ENCODE results near the gene ESPNL.

ESPNL gene

DNA sequence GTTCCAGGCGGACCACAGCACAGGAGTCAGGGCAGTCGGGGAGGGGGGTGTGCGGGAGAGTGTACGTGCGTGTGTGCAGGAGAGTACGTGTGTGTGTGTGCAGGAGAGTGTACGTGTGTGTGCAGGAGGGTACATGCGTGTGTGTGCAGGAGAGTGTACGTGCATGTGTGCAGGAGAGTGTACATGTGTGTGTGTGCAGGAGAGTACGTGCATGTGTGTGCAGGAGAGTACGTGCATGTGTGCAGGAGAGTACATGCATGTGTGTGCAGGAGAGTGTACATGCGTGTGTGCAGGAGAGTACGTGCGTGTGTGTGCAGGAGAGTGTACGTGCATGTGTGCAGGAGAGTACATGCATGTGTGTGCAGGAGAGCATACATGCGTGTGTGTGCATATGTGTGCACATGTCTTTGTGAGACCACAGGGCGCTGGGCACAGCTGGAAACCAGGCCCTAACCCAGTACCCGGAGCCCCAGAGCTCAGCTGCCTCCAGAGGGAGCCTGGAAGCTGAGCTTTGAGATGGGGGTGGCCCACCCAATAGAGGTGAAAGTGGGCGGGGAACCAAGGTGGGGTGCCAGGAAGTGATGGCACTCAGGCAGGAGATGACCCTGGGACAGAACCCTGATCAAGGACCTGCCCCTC lies 24.5 kb downstream of the ESPNL start:
- no peak overlapping the region for H3K4me3 ChIP-seq (ENCODE audit: low read length)
- no peak for DNase-seq (ENCODE audit: low read depth)
- TF ChIP-seq, protein P1, sequence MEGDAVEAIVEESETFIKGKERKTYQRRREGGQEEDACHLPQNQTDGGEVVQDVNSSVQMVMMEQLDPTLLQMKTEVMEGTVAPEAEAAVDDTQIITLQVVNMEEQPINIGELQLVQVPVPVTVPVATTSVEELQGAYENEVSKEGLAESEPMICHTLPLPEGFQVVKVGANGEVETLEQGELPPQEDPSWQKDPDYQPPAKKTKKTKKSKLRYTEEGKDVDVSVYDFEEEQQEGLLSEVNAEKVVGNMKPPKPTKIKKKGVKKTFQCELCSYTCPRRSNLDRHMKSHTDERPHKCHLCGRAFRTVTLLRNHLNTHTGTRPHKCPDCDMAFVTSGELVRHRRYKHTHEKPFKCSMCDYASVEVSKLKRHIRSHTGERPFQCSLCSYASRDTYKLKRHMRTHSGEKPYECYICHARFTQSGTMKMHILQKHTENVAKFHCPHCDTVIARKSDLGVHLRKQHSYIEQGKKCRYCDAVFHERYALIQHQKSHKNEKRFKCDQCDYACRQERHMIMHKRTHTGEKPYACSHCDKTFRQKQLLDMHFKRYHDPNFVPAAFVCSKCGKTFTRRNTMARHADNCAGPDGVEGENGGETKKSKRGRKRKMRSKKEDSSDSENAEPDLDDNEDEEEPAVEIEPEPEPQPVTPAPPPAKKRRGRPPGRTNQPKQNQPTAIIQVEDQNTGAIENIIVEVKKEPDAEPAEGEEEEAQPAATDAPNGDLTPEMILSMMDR (IDR thresholded peaks at IDR 0.05; ENCODE audit: insufficient read depth, low read depth, low read length, missing control alignments) = no peak

- no peak for DNase-seq (ENCODE audit: low read depth)
- no peak overlapping the region for H3K4me3 ChIP-seq (ENCODE audit: low read length)
- TF ChIP-seq, protein P1 (IDR thresholded peaks at IDR 0.05; ENCODE audit: insufficient read depth, low read depth, low read length, missing control alignments) = no peak
Observed at GRCh38 chr2:238125127-238125885, 25.2 kb downstream of the ESPNL start.

- no peak overlapping the region for H3K4me3 ChIP-seq (ENCODE audit: low read length)
- no peak for DNase-seq (ENCODE audit: low read depth)
- TF ChIP-seq, protein P1 (IDR thresholded peaks at IDR 0.05; ENCODE audit: insufficient read depth, low read depth, low read length, missing control alignments) = no peak
Observed at GRCh38 chr2:238126338-238126737, 26.2 kb downstream of the ESPNL start.

DNA sequence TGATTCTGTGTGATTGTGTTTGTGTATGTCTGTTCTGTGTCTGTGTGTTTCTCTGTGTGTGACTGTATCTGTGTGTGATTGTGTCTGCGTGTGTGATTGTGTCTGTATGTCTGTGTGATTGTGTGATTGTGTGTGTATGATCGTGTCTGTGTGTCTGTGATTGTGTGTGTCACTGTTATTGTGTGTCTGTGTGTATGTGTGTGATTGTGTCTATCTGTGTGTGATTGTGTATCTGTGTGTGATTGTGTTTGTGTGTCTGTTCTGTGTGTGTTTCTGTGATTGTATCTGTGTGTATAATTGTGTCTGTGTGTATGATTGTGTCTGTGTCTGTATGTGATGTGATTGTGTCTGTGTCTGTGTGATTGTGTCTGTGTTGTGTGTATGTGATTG lies 26.6 kb downstream of the ESPNL start:
- H3K4me3 ChIP-seq (ENCODE audit: low read length) = no peak overlapping the region

DNA sequence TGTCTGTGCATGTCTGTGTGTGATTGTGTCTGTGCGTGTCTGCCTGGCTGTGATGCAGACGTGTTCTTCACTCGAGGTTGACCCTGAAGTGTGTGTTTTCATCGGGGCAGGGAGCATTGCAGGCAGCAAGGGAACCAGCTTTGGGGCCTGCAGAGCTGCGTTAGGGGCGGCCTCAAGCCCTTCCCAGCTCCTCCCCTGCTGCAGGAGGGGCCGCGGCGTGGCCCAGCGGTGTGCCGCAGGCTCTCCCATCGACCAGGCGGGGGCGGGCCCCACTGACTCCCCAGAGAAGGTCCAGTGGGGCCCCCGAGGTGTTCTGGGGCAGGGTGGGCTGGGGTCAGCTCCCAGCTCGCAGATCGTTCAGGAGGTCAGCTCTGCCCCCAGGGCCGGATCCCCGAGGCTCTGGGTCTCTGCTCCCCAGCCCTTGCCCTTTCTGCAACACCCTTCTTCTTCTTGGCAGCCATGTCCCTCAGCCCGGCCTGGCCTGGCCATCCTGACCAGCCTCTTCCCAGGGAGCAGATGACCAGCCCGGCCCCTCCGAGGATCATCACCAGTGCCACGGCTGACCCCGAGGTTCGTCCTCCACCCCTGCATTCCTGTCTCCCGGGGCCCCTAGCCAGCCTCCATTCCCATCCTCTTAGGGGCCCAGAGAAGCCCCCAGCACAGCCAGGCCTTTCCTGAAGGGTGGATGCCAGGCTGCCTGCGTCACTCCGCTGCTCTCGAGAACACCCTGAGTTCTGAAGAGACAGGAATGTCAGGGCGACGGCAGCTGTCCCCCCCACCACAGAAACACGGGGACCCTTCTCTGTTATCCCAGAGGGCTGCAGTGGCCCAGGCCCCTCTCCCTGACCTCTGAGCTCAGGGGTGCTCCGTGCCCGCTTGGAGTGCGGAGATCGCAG lies 27.3 kb downstream of the ESPNL start:
- TF ChIP-seq, protein P1 (IDR thresholded peaks at IDR 0.05; ENCODE audit: insufficient read depth, low read depth, low read length, missing control alignments) = no peak
- DNase-seq (ENCODE audit: low read depth) = peak; percentile 16
- H3K4me3 ChIP-seq (ENCODE audit: low read length) = no peak overlapping the region

More for the DNA sequence above, 26.6 kb downstream of the ESPNL start:
- TF ChIP-seq, protein P1 (IDR thresholded peaks at IDR 0.05; ENCODE audit: insufficient read depth, low read depth, low read length, missing control alignments) = no peak
- DNase-seq (ENCODE audit: low read depth) = no peak

DNA sequence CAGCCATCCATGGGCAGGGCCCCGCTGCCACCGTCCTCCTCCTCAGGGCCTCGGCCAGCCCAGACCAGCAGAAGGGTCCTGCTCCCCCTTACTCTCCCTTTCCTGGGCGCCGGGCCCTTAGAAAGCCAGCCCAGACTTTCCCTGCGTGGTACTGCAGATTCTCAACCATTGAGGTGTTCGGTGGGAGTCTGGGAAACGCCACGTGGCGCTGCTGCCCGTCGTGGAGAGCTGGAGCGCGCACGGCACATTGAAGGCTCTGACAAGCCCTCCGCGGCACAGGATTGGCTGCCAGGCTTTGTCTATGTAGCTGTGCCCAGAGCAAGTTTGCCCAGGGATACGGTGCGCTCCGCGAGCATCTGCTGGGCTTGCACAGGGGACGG lies 27.9 kb downstream of the ESPNL start:
- TF ChIP-seq, protein P1 (IDR thresholded peaks at IDR 0.05; ENCODE audit: insufficient read depth, low read depth, low read length, missing control alignments) = no peak
- no peak for DNase-seq (ENCODE audit: low read depth)
- H3K4me3 ChIP-seq (ENCODE audit: low read length) = no peak overlapping the region
